Measurements from ENCODE around the gene SPACA1. TPM values are rescaled to one million over a fixed set of nuclear protein-coding genes. Genes with fewer than 3 reads are reported as not detected.
"Not testable (repeated sequence)": the region's sequence is repeated elsewhere in the genome, so short reads cannot be mapped to it uniquely, and the experiment has no call there.

The SPACA1 gene
- total RNA-seq, result not detected

DNA sequence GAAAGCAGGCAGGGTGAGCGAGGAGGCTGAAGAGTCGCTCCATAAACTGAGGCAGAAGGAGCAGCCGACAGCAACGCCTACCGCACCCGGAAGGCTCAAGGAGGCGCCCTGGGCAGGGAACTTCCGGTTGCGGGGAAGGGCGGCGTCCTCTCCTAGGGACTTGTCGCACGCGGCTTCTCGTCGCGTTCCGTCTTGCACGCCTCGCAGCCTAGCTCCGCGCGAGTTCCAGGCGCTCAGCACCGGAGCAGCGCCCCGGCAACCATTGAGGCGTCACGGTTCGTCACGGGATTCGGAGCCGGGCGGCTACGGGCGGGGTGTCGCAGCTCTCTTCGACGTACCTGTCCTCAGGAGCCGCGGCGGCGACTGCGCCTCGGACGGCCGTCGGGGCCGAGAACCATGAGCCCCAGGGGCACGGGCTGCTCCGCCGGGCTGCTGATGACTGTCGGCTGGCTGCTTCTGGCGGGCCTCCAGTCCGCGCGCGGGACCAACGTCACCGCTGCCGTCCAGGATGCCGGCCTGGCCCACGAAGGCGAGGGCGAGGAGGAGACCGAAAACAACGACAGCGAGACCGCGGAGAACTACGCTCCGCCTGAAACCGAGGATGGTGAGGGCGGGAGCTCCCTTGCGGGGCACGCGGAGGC, at the start of gene SPACA1:
Gene SPACA1 (plus strand): TSS at position 332 of the 641 bp plus-strand sequence. CDS start 65 bp downstream, at position 397.
- no peaks in the 10 kb centered on the region for H3K27me3 ChIP-seq
- no peaks in the 10 kb centered on the region for H3K4me1 ChIP-seq
- DNase-seq (ENCODE audit: low spot score in 2 of 2), result no peak
- intact Hi-C loops (cut with DNase I; ENCODE audit: low total_unique reads), result no loop called here
- H3K36me3 ChIP-seq, result no peaks in the 10 kb centered on the region
- no peak within 1 kb of the TSS for H3K27ac ChIP-seq
- TF ChIP-seq, protein P1, sequence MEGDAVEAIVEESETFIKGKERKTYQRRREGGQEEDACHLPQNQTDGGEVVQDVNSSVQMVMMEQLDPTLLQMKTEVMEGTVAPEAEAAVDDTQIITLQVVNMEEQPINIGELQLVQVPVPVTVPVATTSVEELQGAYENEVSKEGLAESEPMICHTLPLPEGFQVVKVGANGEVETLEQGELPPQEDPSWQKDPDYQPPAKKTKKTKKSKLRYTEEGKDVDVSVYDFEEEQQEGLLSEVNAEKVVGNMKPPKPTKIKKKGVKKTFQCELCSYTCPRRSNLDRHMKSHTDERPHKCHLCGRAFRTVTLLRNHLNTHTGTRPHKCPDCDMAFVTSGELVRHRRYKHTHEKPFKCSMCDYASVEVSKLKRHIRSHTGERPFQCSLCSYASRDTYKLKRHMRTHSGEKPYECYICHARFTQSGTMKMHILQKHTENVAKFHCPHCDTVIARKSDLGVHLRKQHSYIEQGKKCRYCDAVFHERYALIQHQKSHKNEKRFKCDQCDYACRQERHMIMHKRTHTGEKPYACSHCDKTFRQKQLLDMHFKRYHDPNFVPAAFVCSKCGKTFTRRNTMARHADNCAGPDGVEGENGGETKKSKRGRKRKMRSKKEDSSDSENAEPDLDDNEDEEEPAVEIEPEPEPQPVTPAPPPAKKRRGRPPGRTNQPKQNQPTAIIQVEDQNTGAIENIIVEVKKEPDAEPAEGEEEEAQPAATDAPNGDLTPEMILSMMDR (IDR thresholded peaks at IDR 0.05), result no peak
- TF ChIP-seq POLR2AphosphoS5 (IDR thresholded peaks at IDR 0.05), result no peak
- no peak for TF ChIP-seq POLR2A (IDR thresholded peaks at IDR 0.05)
- H3K4me3 ChIP-seq, result peak within 1 kb of the TSS in 1 of 3 donors; percentile 6
- peaks cover 6 to 7% of the 10 kb centered on the region in 2 donors for H3K9me3 ChIP-seq

DNA sequence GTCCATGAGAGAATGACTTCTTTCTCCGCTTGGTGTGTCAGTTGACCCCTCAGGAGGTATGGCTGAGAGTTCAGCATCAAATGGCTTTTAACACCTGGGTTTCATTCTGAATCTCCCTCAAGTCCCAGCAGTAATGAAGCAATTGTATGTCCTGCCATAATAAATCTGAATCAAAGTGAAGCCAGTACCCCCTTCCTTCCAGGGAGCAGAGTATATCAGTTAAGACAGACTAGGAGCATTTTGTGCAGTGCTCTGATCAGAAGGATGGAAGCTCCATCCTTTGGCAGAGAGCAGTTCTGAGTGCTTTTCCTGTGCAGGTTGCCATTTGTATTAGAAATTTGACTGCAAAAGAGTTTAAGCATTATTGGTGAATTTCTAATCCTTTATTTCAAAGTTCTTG, 46.9 kb upstream of the SPACA1 start:
- Histone ChIP-seq H3K4me1 (no peaks in the 10 kb centered on the region), H3K27me3 (no peaks in the 10 kb centered on the region), H3K27ac (no peak overlapping the region), H3K4me3 (no peak overlapping the region), H3K9me3 (no peaks in the 10 kb centered on the region), H3K36me3 (no peaks in the 10 kb centered on the region)
- no peak for DNase-seq (ENCODE audit: low spot score in 2 of 2)
- TF ChIP-seq, protein P1 (IDR thresholded peaks at IDR 0.05), result no peak
- TF ChIP-seq POLR2A (IDR thresholded peaks at IDR 0.05) (no peak), POLR2AphosphoS5 (IDR thresholded peaks at IDR 0.05) (no peak)
- intact Hi-C loops (cut with DNase I; ENCODE audit: low total_unique reads), result no loop called here

- H3K27me3 ChIP-seq; intact Hi-C loops (cut with DNase I; ENCODE audit: low total_unique reads); H3K4me1 ChIP-seq; DNase-seq (ENCODE audit: low spot score in 2 of 2); H3K4me3 ChIP-seq; H3K27ac ChIP-seq; H3K9me3 ChIP-seq; H3K36me3 ChIP-seq: not testable (repeated sequence)
Measured at GRCh38 chr6:88001279-88001678, 46.4 kb upstream of the SPACA1 start.

- Histone ChIP-seq H3K27me3 (no peaks in the 10 kb centered on the region), H3K27ac (no peak overlapping the region), H3K36me3 (no peaks in the 10 kb centered on the region), H3K9me3 (no peaks in the 10 kb centered on the region), H3K4me1 (no peaks in the 10 kb centered on the region), H3K4me3 (no peak overlapping the region)
- intact Hi-C loops (cut with DNase I; ENCODE audit: low total_unique reads), result no loop called here
- DNase-seq (ENCODE audit: low spot score in 2 of 2), result no peak
- TF ChIP-seq, protein P1 (IDR thresholded peaks at IDR 0.05), result no peak
- TF ChIP-seq POLR2AphosphoS5 (IDR thresholded peaks at IDR 0.05) (no peak), POLR2A (IDR thresholded peaks at IDR 0.05) (no peak)
Measured at GRCh38 chr6:88004707-88005106, 42.9 kb upstream of the SPACA1 start.

- Histone ChIP-seq H3K9me3 (no peaks in the 10 kb centered on the region), H3K27me3 (no peaks in the 10 kb centered on the region), H3K4me3 (no peak overlapping the region), H3K4me1 (no peaks in the 10 kb centered on the region), H3K27ac (no peak overlapping the region), H3K36me3 (no peaks in the 10 kb centered on the region)
- TF ChIP-seq, protein P1 (IDR thresholded peaks at IDR 0.05), result no peak
- TF ChIP-seq POLR2AphosphoS5 (IDR thresholded peaks at IDR 0.05), result no peak
- intact Hi-C loops (cut with DNase I; ENCODE audit: low total_unique reads), result no loop called here
- no peak for DNase-seq (ENCODE audit: low spot score in 2 of 2)
Measured at GRCh38 chr6:88006557-88006956, 41.1 kb upstream of the SPACA1 start.

DNA sequence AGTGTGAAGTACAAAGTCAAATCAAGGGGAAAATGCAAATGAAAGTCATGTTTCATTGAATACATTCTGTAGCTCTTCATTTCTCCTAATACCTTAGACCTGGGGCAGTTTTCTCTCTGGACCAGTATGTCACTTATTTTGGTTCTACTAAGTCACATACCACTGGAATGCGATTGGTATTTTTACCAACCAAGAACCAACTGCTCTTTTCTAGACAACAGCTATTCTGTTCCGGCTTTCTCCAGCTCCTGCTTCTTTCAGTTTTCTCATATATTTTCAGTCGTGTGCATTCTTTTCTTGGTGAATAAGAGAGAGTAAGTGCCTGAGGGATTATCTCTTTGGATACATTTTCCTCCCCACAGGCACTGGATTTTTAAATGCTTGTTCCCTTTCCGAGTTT, 39.2 kb upstream of the SPACA1 start:
- no peaks in the 10 kb centered on the region for H3K27me3 ChIP-seq
- no peaks in the 10 kb centered on the region for H3K4me1 ChIP-seq
- H3K9me3 ChIP-seq, result no peaks in the 10 kb centered on the region
- H3K27ac ChIP-seq, result no peak overlapping the region
- no peak for DNase-seq (ENCODE audit: low spot score in 2 of 2)
- intact Hi-C loops (cut with DNase I; ENCODE audit: low total_unique reads), result no loop called here
- TF ChIP-seq POLR2A (IDR thresholded peaks at IDR 0.05) (no peak), POLR2AphosphoS5 (IDR thresholded peaks at IDR 0.05) (no peak)
- TF ChIP-seq, protein P1 (IDR thresholded peaks at IDR 0.05), result no peak
- H3K36me3 ChIP-seq, result no peaks in the 10 kb centered on the region
- H3K4me3 ChIP-seq, result no peak overlapping the region
